HepG2 (cell line): ENCODE measurements around the gene ZMPSTE24. TPM values are rescaled to one million over a fixed set of nuclear protein-coding genes. Genes with fewer than 3 reads are reported as not detected.

Source experiments
- ATAC-seq: fragments of 200-7000 bp; cut with Tn5 transposase; 3 replicates; pipeline ENCODE4 v1.9.1; 2020; ENCODE audit warnings: mild to moderate bottlenecking, moderate library complexity
- BruUV-seq: library from RNA; stranded (reverse); fragments of 400-500 nt; replicated peaks from 2 replicates; lab custom pipeline; 2021; lab: Mats Ljungman, UMichigan
- CTCF ChIA-PET: fragments of 300-600 bp; formaldehyde crosslinking; extraction: SDS; loops from one replicate; lab custom pipeline; 2021; ENCODE audit warnings: low total read pairs, inconsistent platforms, low intra/inter-chr PET ratio; lab: Yijun Ruan, JAX
- POLR2A ChIA-PET: fragments of 350-600 bp; sonication (Branson Sonifier 250); formaldehyde crosslinking; loops from one replicate; lab custom pipeline; 2020; ENCODE audit warnings: antibody characterized with exemption, inconsistent platforms; lab: Yijun Ruan, JAX
- DNase-seq: peaks from one replicate; pipeline ENCODE4 v3.0.0-alpha.2; 2015; ENCODE audit warnings: low spot score
- FAIRE-seq: peaks from 3 replicates; lab custom pipeline; 2011; peaks lifted over from hg19 to GRCh38; lab: Jason Lieb, UNC
- H2AFZ ChIP-seq: one replicate; pipeline ENCODE4 v1.6.1; 2011; ENCODE audit warnings: low read length, inconsistent platforms
- H3K27ac ChIP-seq: fragments of 300-600 bp; 3 replicates; pipeline ENCODE4 v1.8.0; 2011; ENCODE audit warnings: mixed run types, mild to moderate bottlenecking, mixed read lengths, low read length, inconsistent platforms; ENCODE audit not compliant: insufficient read depth; ENCODE audit errors: extremely low read length
- H3K27me3 ChIP-seq, 2 experiments: fragments of 200-600 bp in 1 of 2; 2 replicates in 1 of 2; 3 replicates in 1 of 2; pipeline versions ENCODE4 v1.6.0 to v1.8.0; 2011; ENCODE audit warnings: low read length in 2 of 2, mild to moderate bottlenecking in 2 of 2, moderate library complexity in 2 of 2, inconsistent platforms in 1 of 2; ENCODE audit not compliant: insufficient read depth in 2 of 2, control insufficient read depth in 1 of 2
- H3K36me3 ChIP-seq, 2 experiments: fragments of 200-600 bp in 1 of 2; replicated peaks in 1 of 2; 2 replicates in 1 of 2; 3 replicates in 1 of 2; pipeline versions ENCODE4 v1.5.1 to v1.8.0; 2011; ENCODE audit warnings: low read length in 2 of 2, inconsistent platforms in 1 of 2; ENCODE audit not compliant: insufficient read depth in 2 of 2, control insufficient read depth in 1 of 2
- H3K4me1 ChIP-seq: 2 replicates; pipeline ENCODE4 v1.5.1; 2012; ENCODE audit warnings: low read length, inconsistent platforms; ENCODE audit not compliant: insufficient read depth
- H3K4me2 ChIP-seq: 2 replicates; pipeline ENCODE4 v1.6.0; 2011; ENCODE audit warnings: low read depth, low read length, inconsistent platforms
- H3K4me3 ChIP-seq, 3 experiments: fragments of 200-600 bp in 1 of 3; sonication (generic), shearing (Covaris generic) in 1 of 3; replicated peaks in 1 of 3; 2 replicates each; pipeline ENCODE4 v1.5.1; 2011 to 2016; ENCODE audit warnings: low read length in 3 of 3, inconsistent platforms in 2 of 3, low read depth in 2 of 3, mild to moderate bottlenecking in 2 of 3, control low read depth in 1 of 3, mixed read lengths in 1 of 3; ENCODE audit not compliant: insufficient read depth in 1 of 3
- H3K79me2 ChIP-seq: one replicate; pipeline ENCODE4 v1.6.1; 2011; ENCODE audit warnings: low read length, inconsistent platforms; ENCODE audit not compliant: insufficient read depth
- H3K9ac ChIP-seq: 2 replicates; pipeline ENCODE4 v1.6.0; 2011; ENCODE audit warnings: mild to moderate bottlenecking, low read depth, low read length, inconsistent platforms; ENCODE audit not compliant: insufficient read depth
- H3K9me3 ChIP-seq: 2 replicates; pipeline ENCODE4 v1.5.1; 2012; ENCODE audit warnings: mild to moderate bottlenecking, low read length
- H4K20me1 ChIP-seq: 2 replicates; pipeline ENCODE4 v1.6.0; 2011; ENCODE audit warnings: inconsistent platforms, mild to moderate bottlenecking, low read length, moderate library complexity; ENCODE audit not compliant: insufficient read depth
- ATRX ChIP-seq: sonication (generic); formaldehyde crosslinking; IDR thresholded peaks from 2 replicates; pipeline ENCODE4 v1.4.0; 2020; ENCODE audit warnings: missing genetic modification reagents, borderline replicate concordance
- CSRNP2 ChIP-seq: sonication (generic); formaldehyde crosslinking; conservative IDR thresholded peaks from 2 replicates; pipeline ENCODE4 v1.8.0; 2022; ENCODE audit warnings: low read depth, missing genetic modification reagents
- ETV5 ChIP-seq: IDR thresholded peaks from 2 replicates; pipeline ENCODE4 v1.6.1; 2018; ENCODE audit warnings: missing biosample characterization, missing genetic modification reagents, inconsistent platforms, borderline replicate concordance
- POGZ ChIP-seq: sonication (generic); formaldehyde crosslinking; IDR thresholded peaks from 2 replicates; pipeline ENCODE4 v1.4.0; 2020; ENCODE audit warnings: mild to moderate bottlenecking, missing genetic modification reagents
- UBTF ChIP-seq: sonication (generic); formaldehyde crosslinking; IDR thresholded peaks from 2 replicates; pipeline ENCODE4 v1.4.0; 2020; ENCODE audit warnings: mild to moderate bottlenecking, missing genetic modification reagents
- ZIK1 ChIP-seq: sonication (generic); formaldehyde crosslinking; IDR thresholded peaks from 2 replicates; pipeline ENCODE4 v1.5.0; 2020; ENCODE audit warnings: mild to moderate bottlenecking, low read depth, missing genetic modification reagents, borderline replicate concordance
- ZNF234 ChIP-seq: sonication (generic); formaldehyde crosslinking; conservative IDR thresholded peaks from 2 replicates; pipeline ENCODE4 v1.5.1; 2020; ENCODE audit warnings: mild to moderate bottlenecking, missing genetic modification reagents
- ZNF33A ChIP-seq: sonication (generic); formaldehyde crosslinking; IDR thresholded peaks from 2 replicates; pipeline ENCODE4 v1.5.1; 2020; ENCODE audit warnings: missing genetic modification reagents, mild to moderate bottlenecking, moderate library complexity, borderline replicate concordance
- ZNF574 ChIP-seq: sonication (generic); formaldehyde crosslinking; IDR thresholded peaks from 2 replicates; pipeline ENCODE4 v1.4.0; 2020; ENCODE audit warnings: missing genetic modification reagents
- WGBS: methylation state at CpG from one replicate; pipeline ENCODE4 v1.1.6; 2017; ENCODE audit warnings: low lambda C conversion rate; 5-methylcytosine and 5-hydroxymethylcytosine counted together
- in situ Hi-C: cut with HindIII; loops from 2 replicates; pipeline ENCODE4 v1.10.0; 2017; ENCODE audit warnings: low pct_unique_long_range_greater_than_20kb; ENCODE audit not compliant: extremely low pct_ligation_motif_present
- intact Hi-C: fragments of 100-400 bp; cut with micrococcal nuclease; formaldehyde crosslinking; loops from one replicate; pipeline ENCODE4 v1.10.0; 2022; ENCODE audit not compliant: unreplicated experiment
- polyA plus RNA-seq, 8 experiments: library from polyadenylated mRNA; depleted of rRNA in 3 of 8; stranded (reverse) in 7 of 8; unstranded in 1 of 8; fragments of >200 nt; fragmentation: Illumina TruSeq in 4 of 8; extraction: Trizol in 4 of 8; gene quantifications; 2 replicates each; pipeline versions ENCODE4 v1.2.1 to v1.2.3, GENCODE V29; 2011 to 2016; ENCODE audit warnings: low read depth in 4 of 8, missing spikeins in 1 of 8, mixed read lengths in 1 of 8; ENCODE audit not compliant: insufficient read depth in 1 of 8
- total RNA-seq, 5 experiments: library from RNA; depleted of rRNA; stranded (reverse); fragments of >200 nt; fragmentation: Illumina TruSeq; extraction: Trizol; gene quantifications; 2 replicates each; pipeline ENCODE4 v1.2.3, GENCODE V29; 2016; ENCODE audit warnings: low read depth in 1 of 5

Gene ZMPSTE24
- total and polyA plus RNA-seq, 2 of the 13 experiments (the other 11 are each of a cell fraction or from before 2014, with no cell fraction given), result 13.6 to 60.2 TPM

- TF ChIP-seq ZNF574 (CRISPR knock-in tag) (no peak), POGZ (CRISPR knock-in tag) (no peak), ATRX (CRISPR knock-in tag) (no peak), ZIK1 (CRISPR knock-in tag) (no peak), ZNF33A (CRISPR knock-in tag) (no peak), ZNF234 (CRISPR knock-in tag) (no peak), ETV5 (no peak), UBTF (CRISPR knock-in tag) (no peak), CSRNP2 (CRISPR knock-in tag) (no peak)
- TF ChIP-seq, all 625 proteins: peak for 0
- intact Hi-C loops, result no loop called here
- WGBS, result 100% methylated on average over 2 of the region's 2 CpGs
- peaks cover 3 to 13% of the 10 kb centered on the region in 2 experiments; a peak in 3 of 5 replicates for H3K36me3 ChIP-seq
- no peak overlapping the region for H3K27ac ChIP-seq
- no peaks in the 10 kb centered on the region for H3K79me2 ChIP-seq
- FAIRE-seq, result no peak
- BruUV-seq, result no TSS peak
- no peaks in the 10 kb centered on the region for H3K4me1 ChIP-seq
- ATAC-seq, result no peak
- H4K20me1 ChIP-seq, result no peaks in the 10 kb centered on the region
- no peaks in the 10 kb centered on the region for H3K9me3 ChIP-seq
- no peak overlapping the region for H2AFZ ChIP-seq
- H3K27me3 ChIP-seq, result no peaks in the 10 kb centered on the region
- H3K4me2 ChIP-seq, result no peak overlapping the region
- DNase-seq, result no peak
- no peak overlapping the region for H3K4me3 ChIP-seq
- CTCF ChIA-PET, result no interaction called here
- POLR2A ChIA-PET, result interaction anchor here (1.8 kb wide), 1 partner anchor 9 kb away, joined by 4 read pairs; no protein-coding TSS in a partner anchor
- no peak overlapping the region for H3K9ac ChIP-seq
- in situ Hi-C loops, result no loop called here
Observed at GRCh38 chr1:40305871-40306270, 47.8 kb downstream of the ZMPSTE24 start.
